Neutrophil (primary cell): Measurements from ENCODE around the gene EPHA1.

Experiments used
- H3K27ac ChIP-seq: fragments of 200-600 bp; sonication (generic); 2 replicates; pipeline ENCODE4 v1.5.1; 2016; ENCODE audit warnings: mild to moderate bottlenecking, moderate library complexity
- H3K27me3 ChIP-seq: fragments of 200-600 bp; sonication (generic); 2 replicates; pipeline ENCODE4 v1.6.0; 2016; ENCODE audit warnings: mild to moderate bottlenecking
- H3K36me3 ChIP-seq: fragments of 200-600 bp; sonication (generic); 2 replicates; pipeline ENCODE4 v1.5.1; 2017
- H3K4me1 ChIP-seq, 2 experiments: fragments of 200-600 bp in 1 of 2; sonication (generic) in 1 of 2; 1 replicate in 1 of 2; 2 replicates in 1 of 2; pipeline versions ENCODE4 v1.5.1 to v1.6.1; 2013 to 2016; ENCODE audit warnings: low read depth in 1 of 2, low read length in 1 of 2, mild to moderate bottlenecking in 1 of 2, moderate library complexity in 1 of 2; ENCODE audit not compliant: control insufficient read depth in 1 of 2, insufficient read depth in 1 of 2
- H3K4me3 ChIP-seq, 2 experiments: fragments of 200-600 bp in 1 of 2; sonication (generic) in 1 of 2; 1 replicate in 1 of 2; 2 replicates in 1 of 2; pipeline ENCODE4 v1.5.1; 2013 to 2016; ENCODE audit warnings: low read depth in 1 of 2, low read length in 1 of 2, mild to moderate bottlenecking in 1 of 2, moderate library complexity in 1 of 2
- H3K9me3 ChIP-seq: fragments of 200-600 bp; sonication (generic); 2 replicates; pipeline ENCODE4 v1.5.1; 2016
- CTCF ChIP-seq: fragments of 200-600 bp; sonication (generic); IDR thresholded peaks from 2 replicates; pipeline ENCODE4 v1.5.1; 2016; ENCODE audit warnings: antibody characterized with exemption

Gene EPHA1

GRCh38 chr7:143354376-143354775 lies 54.3 kb downstream of the EPHA1 start:
- Histone ChIP-seq H3K27ac (no peak overlapping the region), H3K36me3 (no peaks in the 10 kb centered on the region), H3K9me3 (no peaks in the 10 kb centered on the region), H3K4me1 (no peaks in the 10 kb centered on the region), H3K4me3 (no peak overlapping the region), H3K27me3 (peaks cover 18% of the 10 kb centered on the region)
- no peak for TF ChIP-seq CTCF

- Histone ChIP-seq H3K9me3 (no peaks in the 10 kb centered on the region), H3K27me3 (peaks cover under 1% of the 10 kb centered on the region), H3K36me3 (no peaks in the 10 kb centered on the region), H3K4me1 (no peaks in the 10 kb centered on the region), H3K27ac (no peak overlapping the region), H3K4me3 (no peak overlapping the region)
- no peak for TF ChIP-seq CTCF
Measured at GRCh38 chr7:143352531-143353002, 56.1 kb downstream of the EPHA1 start.

- Histone ChIP-seq H3K27ac (no peak overlapping the region), H3K36me3 (no peaks in the 10 kb centered on the region), H3K9me3 (no peaks in the 10 kb centered on the region), H3K27me3 (no peaks in the 10 kb centered on the region), H3K4me1 (no peaks in the 10 kb centered on the region), H3K4me3 (no peak overlapping the region)
- TF ChIP-seq CTCF, result no peak
Measured at GRCh38 chr7:143351574-143351973, 57.1 kb downstream of the EPHA1 start.

GRCh38 chr7:143351060-143351459 lies 57.6 kb downstream of the EPHA1 start:
- H3K4me3 ChIP-seq, result no peak overlapping the region
- TF ChIP-seq CTCF, result no peak
- H3K36me3 ChIP-seq, result no peaks in the 10 kb centered on the region
- no peaks in the 10 kb centered on the region for H3K9me3 ChIP-seq
- H3K27ac ChIP-seq, result no peak overlapping the region
- peaks cover 0 to under 1% of the 10 kb centered on the region in 2 experiments for H3K4me1 ChIP-seq
- no peaks in the 10 kb centered on the region for H3K27me3 ChIP-seq

GRCh38 chr7:143347950-143348349 lies 60.7 kb downstream of the EPHA1 start:
- no peak for TF ChIP-seq CTCF
- no peaks in the 10 kb centered on the region for H3K36me3 ChIP-seq
- H3K27me3 ChIP-seq, result peaks cover 3% of the 10 kb centered on the region
- peaks cover 9 to 12% of the 10 kb centered on the region in 2 experiments for H3K4me1 ChIP-seq
- no peak overlapping the region for H3K4me3 ChIP-seq
- H3K27ac ChIP-seq, result no peak overlapping the region
- H3K9me3 ChIP-seq, result no peaks in the 10 kb centered on the region

- Histone ChIP-seq H3K36me3 (no peaks in the 10 kb centered on the region), H3K4me1 (peaks cover 9 to 12% of the 10 kb centered on the region in 2 experiments), H3K4me3 (peak overlapping the region in 1 of 2 experiments; percentile 57), H3K27ac (peak overlapping the region; percentile 23), H3K27me3 (peaks cover 3% of the 10 kb centered on the region), H3K9me3 (no peaks in the 10 kb centered on the region)
- TF ChIP-seq CTCF, result peak; percentile 44
Measured at GRCh38 chr7:143346018-143346417, 62.6 kb downstream of the EPHA1 start.
